ENCODE results near the gene SSTR1.

SSTR1 gene

DNA sequence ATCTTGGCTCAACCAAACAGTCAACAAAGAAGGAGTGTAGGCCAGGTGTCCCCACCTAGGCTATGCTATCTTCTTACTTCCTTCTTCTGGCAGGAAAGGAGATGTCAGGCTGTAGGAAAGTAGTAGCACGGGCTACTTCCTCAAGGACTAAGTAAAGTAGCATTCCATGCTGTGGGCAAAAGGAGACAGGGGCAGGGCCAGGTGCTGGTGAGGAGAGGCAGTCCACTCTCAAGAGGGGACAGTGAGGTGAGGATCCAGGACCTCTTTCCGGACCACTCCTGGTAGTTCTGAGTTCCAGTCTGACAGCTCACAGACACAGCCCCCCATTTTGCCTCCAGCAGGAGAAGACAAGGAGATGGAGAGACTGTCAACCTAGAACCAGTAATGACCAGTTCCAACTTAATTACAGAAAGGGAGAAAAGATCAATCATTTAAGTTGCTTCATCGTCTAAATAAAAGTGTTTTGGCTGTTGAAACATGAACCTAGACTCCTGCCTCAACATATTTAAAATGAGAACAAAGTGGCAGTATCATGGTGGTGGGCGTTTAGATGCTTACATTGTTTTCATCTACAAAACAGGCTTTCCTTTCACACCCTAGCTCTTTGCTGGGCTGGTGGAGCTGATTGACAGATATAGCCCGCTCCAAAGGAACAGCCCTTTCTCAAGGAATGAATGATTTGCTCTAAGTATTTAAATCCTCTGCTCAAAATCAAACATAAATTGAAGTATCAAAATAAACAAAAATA lies 5.1 kb upstream of the SSTR1 start:
- no peak for DNase-seq (ENCODE audit: low read depth in 2 of 2, low spot score in 1 of 2)

DNA sequence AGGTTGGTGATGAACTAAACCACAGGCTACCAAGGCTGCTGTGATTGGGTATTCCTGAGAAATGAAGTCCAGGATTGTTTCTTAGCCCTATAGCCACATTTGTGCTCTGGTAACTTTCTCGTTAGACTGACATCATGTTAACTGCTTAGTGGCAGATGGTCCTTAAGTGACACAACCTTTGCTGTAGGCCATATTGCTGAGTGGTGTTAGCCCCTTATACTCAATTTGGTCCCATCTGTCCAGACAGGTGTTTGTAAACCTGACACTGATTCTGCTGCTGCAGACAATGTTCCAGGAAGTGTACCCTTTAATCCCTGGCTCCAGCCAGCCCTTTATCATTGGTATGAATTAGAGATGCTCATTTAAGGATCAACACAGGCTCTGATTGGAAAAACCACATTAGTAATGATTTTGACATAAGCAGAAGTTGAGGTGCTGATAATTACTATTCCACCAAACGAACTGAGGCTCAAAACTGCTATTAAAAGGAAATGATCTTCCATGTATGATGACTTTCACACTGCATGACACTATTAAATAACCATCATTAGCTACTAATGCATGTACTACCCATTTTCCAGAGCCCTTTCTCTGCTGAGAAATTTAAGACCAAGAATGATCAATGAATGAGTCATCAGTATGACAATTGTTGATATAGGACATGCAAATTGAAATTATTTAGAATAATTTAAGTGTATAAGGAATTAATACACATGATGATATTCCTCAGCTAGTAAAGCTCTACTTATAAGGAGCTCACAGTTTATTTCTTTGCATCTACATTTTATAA lies 3.6 kb upstream of the SSTR1 start:
- DNase-seq (ENCODE audit: low read depth in 2 of 2, low spot score in 1 of 2): no peak

DNA sequence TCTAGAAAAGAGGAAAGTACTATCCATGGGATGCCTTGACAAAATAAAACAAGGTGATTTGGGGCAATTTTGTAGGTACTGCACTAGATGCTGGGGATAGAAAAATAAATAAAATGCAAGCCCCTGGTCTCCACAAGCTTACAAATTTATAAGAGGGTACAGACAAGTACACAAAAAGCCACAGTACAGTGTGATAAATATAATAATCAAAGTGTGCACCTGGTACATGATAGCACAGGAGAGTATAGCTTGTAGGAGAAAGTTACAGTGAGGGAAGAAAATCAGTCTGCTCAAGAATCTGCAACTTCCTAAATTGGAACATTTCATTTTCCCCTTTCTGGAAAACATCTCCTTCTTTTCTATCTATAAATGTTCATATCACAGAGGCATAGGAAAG lies 3.0 kb upstream of the SSTR1 start:
- no peak for DNase-seq (ENCODE audit: low read depth in 2 of 2, low spot score in 1 of 2)

GRCh38 chr14:38205119-38205813 lies 2.4 kb upstream of the SSTR1 start:
- DNase-seq (ENCODE audit: low read depth in 2 of 2, low spot score in 1 of 2): no peak

DNA sequence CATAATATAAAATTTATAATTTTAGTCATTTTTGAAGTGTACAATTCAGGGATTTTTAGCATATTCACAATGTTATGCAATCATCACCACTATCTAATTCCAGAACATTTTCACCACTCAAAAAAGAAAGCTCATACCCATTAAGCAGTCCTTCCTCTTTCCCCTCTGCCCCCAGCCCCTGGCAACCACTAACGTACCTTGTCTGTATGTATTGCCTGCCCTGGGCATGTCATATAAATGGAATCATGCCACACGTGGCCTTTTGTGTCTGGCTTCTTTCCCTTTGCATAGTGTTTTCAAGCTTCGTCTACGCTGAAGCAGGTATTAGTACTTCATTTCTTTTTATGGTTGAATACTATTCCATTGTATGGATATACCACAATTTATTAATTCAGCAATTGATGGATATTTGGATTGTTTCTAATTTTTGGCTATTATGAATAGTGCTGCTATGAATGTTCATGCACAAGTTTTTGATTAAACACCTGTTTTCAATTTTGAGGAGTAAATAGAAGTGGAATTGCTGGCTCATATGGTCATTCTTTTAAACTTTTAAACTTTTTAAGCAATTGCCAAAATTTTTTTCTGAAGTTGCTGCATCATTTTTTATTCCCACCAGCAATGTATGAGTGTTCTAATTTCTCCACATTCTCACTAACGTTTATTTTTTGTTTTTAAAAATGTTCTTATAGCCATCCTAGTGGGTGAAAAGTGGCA lies 1.6 kb upstream of the SSTR1 start:
- DNase-seq (ENCODE audit: low read depth in 2 of 2, low spot score in 1 of 2): no peak

DNA sequence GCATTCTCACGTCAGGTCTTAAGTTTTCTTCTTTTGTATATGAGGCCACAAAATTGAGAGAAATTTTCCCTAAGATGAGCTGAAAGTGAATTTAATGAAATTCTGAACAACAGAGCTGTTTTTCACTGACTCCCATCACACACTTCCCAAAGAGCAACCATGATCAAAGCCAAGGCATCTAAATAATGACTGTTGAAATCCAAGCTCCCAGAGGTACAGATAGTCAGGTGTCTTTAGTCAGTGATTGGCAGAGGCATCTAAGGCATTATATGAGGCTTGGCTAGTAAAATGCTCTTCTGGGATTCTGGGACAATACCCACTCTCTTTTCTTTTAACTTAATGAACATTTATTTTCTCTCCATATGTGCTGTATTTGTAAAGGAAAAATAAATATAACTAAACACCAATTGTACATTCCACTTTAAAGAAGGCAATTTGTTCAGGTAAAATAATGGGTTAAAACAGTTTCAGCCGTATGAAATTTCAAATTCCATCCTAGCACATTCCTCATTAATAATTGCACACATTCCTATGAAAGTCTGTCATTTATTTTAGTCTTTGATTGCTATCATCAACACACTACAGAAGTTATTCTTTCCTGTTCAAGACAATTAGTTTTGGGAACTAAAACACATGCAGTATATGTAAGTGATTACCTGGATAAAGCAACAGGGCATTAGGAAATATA lies 871 bp upstream of the SSTR1 start:
- no peak for DNase-seq (ENCODE audit: low read depth in 2 of 2, low spot score in 1 of 2)

GRCh38 chr14:38207377-38207735 lies 348 bp upstream of the SSTR1 start:
- DNase-seq (ENCODE audit: low read depth in 2 of 2, low spot score in 1 of 2): no peak

DNA sequence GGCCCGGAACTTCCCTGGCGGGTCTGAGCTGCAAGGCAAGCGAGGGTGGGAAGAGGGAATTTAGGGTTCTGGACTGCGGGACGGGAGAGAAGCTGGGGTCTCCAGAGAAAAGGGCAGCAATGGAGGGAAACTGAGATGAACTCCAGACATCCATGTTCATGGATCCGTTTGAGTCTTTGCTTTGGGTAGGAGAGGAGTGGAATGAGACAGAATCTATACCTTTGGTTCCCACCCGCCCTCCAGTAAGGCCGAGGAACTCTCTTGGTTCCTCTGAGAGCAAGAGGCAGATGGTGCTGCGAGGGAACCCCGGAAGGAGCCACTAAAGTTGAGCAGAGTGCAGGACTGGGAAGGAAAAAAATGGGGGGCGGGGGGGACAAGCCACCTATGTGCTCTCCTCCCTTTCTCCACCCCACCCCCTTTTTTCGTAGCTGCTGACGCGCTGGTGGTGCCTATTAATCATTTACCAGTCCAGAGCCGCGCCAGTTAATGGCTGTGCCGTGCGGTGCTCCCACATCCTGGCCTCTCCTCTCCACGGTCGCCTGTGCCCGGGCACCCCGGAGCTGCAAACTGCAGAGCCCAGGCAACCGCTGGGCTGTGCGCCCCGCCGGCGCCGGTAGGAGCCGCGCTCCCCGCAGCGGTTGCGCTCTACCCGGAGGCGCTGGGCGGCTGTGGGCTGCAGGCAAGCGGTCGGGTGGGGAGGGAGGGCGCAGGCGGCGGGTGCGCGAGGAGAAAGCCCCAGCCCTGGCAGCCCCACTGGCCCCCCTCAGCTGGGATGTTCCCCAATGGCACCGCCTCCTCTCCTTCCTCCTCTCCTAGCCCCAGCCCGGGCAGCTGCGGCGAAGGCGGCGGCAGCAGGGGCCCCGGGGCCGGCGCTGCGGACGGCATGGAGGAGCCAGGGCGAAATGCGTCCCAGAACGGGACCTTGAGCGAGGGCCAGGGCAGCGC lies 1.2 kb downstream of the SSTR1 start:
- no peak for DNase-seq (ENCODE audit: low read depth in 2 of 2, low spot score in 1 of 2)

- DNase-seq (ENCODE audit: low read depth in 2 of 2, low spot score in 1 of 2): no peak
Measured at GRCh38 chr14:38209572-38210557, 2.2 kb downstream of the SSTR1 start.

DNA sequence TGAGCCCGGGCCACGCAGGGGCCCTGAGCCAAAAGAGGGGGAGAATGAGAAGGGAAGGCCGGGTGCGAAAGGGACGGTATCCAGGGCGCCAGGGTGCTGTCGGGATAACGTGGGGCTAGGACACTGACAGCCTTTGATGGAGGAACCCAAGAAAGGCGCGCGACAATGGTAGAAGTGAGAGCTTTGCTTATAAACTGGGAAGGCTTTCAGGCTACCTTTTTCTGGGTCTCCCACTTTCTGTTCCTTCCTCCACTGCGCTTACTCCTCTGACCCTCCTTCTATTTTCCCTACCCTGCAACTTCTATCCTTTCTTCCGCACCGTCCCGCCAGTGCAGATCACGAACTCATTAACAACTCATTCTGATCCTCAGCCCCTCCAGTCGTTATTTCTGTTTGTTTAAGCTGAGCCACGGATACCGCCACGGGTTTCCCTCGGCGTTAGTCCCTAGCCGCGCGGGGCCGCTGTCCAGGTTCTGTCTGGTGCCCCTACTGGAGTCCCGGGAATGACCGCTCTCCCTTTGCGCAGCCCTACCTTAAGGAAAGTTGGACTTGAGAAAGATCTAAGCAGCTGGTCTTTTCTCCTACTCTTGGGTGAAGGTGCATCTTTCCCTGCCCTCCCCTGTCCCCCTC lies 3.0 kb downstream of the SSTR1 start:
- DNase-seq (ENCODE audit: low read depth in 2 of 2, low spot score in 1 of 2): no peak

GRCh38 chr14:38211255-38211735 lies 3.6 kb downstream of the SSTR1 start:
- DNase-seq (ENCODE audit: low read depth in 2 of 2, low spot score in 1 of 2): no peak

- no peak for DNase-seq (ENCODE audit: low read depth in 2 of 2, low spot score in 1 of 2)
Measured at GRCh38 chr14:38212111-38212510, 4.4 kb downstream of the SSTR1 start.

GRCh38 chr14:38213001-38213400 lies 5.3 kb downstream of the SSTR1 start:
- no peak for DNase-seq (ENCODE audit: low read depth in 2 of 2, low spot score in 1 of 2)

- no peak for DNase-seq (ENCODE audit: low read depth in 2 of 2, low spot score in 1 of 2)
Measured at GRCh38 chr14:38217553-38217952, 9.8 kb downstream of the SSTR1 start.

- no peak for DNase-seq (ENCODE audit: low read depth in 2 of 2, low spot score in 1 of 2)
Measured at GRCh38 chr14:38221077-38221476, 13.4 kb downstream of the SSTR1 start.

- DNase-seq (ENCODE audit: low read depth in 2 of 2, low spot score in 1 of 2): no peak
Measured at GRCh38 chr14:38224338-38224737, 16.6 kb downstream of the SSTR1 start.

DNA sequence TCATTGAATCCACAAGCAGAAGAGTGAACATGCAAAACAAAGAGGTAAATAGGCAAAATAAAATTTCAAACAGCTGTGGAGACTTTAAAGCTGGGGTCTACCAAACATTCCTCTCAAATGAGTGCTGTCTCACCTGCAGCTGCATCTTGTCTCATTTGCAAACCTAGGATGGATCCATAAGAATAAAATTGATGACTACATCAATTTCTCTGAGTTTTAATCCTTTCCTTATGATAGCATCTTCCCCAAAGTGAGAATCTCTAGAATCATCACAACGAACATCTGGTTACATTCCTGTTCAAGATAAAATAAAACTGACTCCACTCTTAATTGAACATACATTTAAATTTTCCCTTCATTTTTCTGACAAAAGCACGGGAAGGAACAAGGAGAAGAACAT lies 18.2 kb downstream of the SSTR1 start:
- DNase-seq (ENCODE audit: low read depth in 2 of 2, low spot score in 1 of 2): no peak

DNA sequence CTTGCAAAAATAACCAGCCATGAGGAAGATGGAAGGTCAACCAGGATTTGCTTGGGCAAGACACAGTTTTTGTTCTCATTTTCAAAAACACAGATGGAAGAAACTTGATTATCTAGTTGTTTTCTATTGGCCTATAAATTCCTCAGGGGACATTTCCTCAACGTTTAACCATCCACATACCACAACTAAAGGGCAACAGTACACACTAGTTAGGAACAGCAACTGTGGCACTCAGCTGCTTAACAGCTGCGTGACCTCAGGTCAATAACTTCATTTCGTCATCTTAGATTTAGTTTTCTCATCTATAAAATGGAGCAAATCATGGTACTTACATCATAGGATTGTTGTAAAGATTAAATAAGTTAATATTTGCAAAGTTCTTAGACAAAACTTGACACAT lies 18.7 kb downstream of the SSTR1 start:
- DNase-seq (ENCODE audit: low read depth in 2 of 2, low spot score in 1 of 2): no peak
